Activated naive CD8-positive, alpha-beta T cell treated with anti-CD3 and anti-CD28 coated beads for 36 hours (primary cell): Measurements from ENCODE around the gene FAM186B. TPM values are rescaled to one million over a fixed set of nuclear protein-coding genes. Genes with fewer than 3 reads are reported as not detected.

Source experiments
- DNase-seq: peaks from one replicate; pipeline ENCODE4 v3.0.0; 2021
- H3K27ac Mint-ChIP-seq: one replicate; pipeline ENCODE4 v1.8.0; 2022; ENCODE audit warnings: mild to moderate bottlenecking, moderate library complexity, mixed read lengths
- H3K27me3 Mint-ChIP-seq: one replicate; pipeline ENCODE4 v1.8.0; 2022; ENCODE audit warnings: mild to moderate bottlenecking, mixed read lengths
- H3K36me3 Mint-ChIP-seq: one replicate; pipeline ENCODE4 v1.8.0; 2021; ENCODE audit warnings: mild to moderate bottlenecking, mixed read lengths
- H3K4me1 Mint-ChIP-seq: one replicate; pipeline ENCODE4 v1.8.0; 2021; ENCODE audit warnings: mixed read lengths
- H3K4me3 Mint-ChIP-seq: one replicate; pipeline ENCODE4 v1.8.0; 2022; ENCODE audit warnings: mild to moderate bottlenecking, moderate library complexity, mixed read lengths
- H3K9me3 Mint-ChIP-seq: one replicate; pipeline ENCODE4 v1.8.0; 2022; ENCODE audit warnings: mixed read lengths
- total RNA-seq, 2 experiments: library from RNA; stranded (reverse); gene quantifications; one replicate each; pipeline ENCODE4 v1.2.3, GENCODE V29; 2021

FAM186B gene
- total RNA-seq, 2 experiments from 2014 or later = 0.14 to 0.41 TPM

DNA sequence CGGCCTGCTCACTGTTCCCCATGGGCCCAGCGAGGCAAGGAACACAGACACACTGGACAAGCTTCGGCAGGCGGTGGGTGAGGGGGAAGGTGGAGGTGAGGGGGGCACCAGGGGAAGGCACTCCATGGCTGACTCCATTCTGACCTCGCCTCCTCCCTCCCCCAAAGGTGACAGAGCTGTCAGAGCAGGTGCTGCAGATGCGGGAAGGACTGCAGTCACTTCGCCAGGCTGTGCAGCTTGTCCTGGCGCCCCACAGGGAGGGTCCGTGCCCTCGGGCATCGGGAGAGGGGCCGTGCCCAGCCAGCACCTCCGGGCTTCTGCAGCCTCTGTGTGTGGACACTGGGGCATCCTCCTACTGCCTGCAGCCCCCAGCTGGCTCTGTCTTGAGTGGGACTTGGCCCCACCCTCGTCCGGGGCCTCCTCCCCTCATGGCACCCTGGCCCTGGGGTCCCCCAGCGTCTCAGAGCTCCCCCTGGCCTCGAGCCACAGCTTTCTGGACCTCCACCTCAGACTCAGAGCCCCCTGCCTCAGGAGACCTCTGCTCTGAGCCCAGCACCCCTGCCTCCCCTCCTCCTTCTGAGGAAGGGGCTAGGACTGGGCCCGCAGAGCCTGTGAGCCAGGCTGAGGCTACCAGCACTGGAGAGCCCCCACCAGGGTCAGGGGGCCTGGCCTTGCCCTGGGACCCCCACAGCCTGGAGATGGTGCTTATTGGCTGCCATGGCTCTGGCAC is 48.1 kb downstream of the FAM186B start:
- Mint-ChIP-seq H3K9me3 (no peaks in the 10 kb centered on the region), H3K27me3 (no peaks in the 10 kb centered on the region), H3K4me3 (no peak overlapping the region), H3K27ac (no peak overlapping the region), H3K36me3 (peaks cover 18% of the 10 kb centered on the region), H3K4me1 (peaks cover 25% of the 10 kb centered on the region)
- no peak for DNase-seq

- Mint-ChIP-seq H3K36me3 (peaks cover 11% of the 10 kb centered on the region), H3K27ac (peak overlapping the region; percentile 26), H3K9me3 (no peaks in the 10 kb centered on the region), H3K27me3 (no peaks in the 10 kb centered on the region), H3K4me3 (no peak overlapping the region), H3K4me1 (peaks cover 25% of the 10 kb centered on the region)
- no peak for DNase-seq
Measured at GRCh38 chr12:49556391-49557186, 48.9 kb downstream of the FAM186B start.

DNA sequence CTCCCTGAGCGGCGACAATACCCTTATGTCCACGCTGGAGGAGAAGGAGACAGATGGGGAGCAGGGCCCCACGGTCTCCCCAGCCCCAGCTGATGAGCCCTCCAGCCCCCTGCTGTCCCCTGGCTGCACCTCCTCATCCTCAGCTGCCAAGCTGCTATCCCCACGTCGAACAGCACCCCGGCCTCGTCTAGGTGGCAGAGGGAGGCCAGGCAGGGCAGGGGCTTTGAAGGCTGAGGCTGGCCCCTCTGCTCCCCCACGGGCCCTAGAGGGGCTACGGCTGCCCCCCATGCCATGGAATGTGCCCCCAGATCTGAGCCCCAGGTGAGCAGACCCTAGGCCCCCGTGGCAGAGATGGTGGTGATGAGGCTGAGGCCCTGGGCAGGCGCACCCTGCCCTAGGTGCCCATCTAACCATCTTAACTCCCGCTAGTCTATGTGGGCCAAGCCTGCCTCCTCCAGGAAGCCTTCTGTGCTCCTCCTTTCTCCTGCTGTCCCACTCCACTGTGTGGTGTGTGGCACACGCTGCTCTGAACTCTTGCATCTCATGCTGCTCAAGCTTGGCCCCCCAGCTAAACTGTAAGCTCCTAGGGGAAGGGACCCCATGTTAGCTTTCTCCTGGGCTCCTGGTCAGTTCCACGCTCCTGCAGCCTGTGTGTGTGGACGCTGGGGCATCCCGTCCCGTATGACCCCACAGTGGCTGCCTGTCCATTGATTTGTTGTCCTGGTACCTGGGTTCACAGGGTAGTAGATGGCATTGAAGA is 49.6 kb downstream of the FAM186B start:
- Mint-ChIP-seq H3K4me1 (peaks cover 18% of the 10 kb centered on the region), H3K36me3 (peaks cover 9% of the 10 kb centered on the region), H3K9me3 (no peaks in the 10 kb centered on the region), H3K4me3 (no peak overlapping the region), H3K27ac (no peak overlapping the region), H3K27me3 (no peaks in the 10 kb centered on the region)
- DNase-seq = no peak

DNA sequence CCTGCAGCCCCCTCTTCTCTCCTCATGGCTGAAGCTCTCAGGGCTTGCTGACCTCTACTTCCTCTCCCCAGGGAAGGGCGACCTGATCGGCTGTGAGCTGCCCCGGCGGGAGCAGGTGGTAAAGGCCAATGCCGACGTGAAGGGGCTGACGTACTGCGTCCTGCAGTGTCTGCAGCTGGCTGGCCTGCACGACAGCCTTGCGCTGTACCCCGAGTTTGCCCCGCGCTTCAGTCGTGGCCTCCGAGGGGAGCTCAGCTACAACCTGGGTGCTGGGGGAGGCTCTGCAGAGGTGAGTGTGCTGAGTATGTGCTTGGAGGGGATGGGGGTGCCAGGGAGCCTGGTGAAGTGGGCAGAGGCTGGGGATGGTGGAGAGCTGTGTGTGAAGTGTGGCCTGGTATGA is 51.2 kb downstream of the FAM186B start:
- no peak for DNase-seq
- Mint-ChIP-seq H3K36me3 (peaks cover 8% of the 10 kb centered on the region), H3K4me3 (no peak overlapping the region), H3K27ac (no peak overlapping the region), H3K4me1 (peaks cover 11% of the 10 kb centered on the region), H3K9me3 (no peaks in the 10 kb centered on the region), H3K27me3 (no peaks in the 10 kb centered on the region)

DNA sequence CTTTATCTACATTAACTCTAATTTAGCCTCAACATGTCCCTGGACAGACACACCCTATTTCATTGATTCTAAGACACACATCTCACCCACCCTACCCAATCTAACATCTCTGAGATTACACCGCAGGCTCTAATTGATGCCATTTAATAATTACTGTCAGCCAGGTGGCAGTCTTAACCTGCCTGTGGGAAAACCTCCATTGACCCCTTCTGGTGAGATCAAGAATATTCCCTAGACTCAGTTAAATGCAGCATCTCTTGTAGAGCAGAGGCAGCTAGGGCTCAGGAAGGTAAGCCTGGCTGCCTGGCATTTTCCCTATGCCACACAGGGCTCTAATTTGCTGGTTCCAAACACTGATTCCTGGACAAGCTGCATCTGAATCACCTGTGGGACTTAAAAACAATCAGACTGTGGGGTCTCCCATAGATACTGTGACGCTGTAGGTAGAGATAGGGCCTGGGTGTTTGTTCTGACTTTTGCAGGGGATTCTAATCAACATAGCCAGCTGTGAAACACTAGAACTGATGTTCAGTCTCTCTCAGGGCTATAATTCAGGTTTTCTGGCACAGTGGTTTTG is 51.8 kb downstream of the FAM186B start:
- DNase-seq = no peak

GRCh38 chr12:49552899-49553298 is 52.5 kb downstream of the FAM186B start:
- no peaks in the 10 kb centered on the region for H3K27me3 Mint-ChIP-seq
- no peaks in the 10 kb centered on the region for H3K36me3 Mint-ChIP-seq
- no peaks in the 10 kb centered on the region for H3K9me3 Mint-ChIP-seq
- H3K4me1 Mint-ChIP-seq = peaks cover 21% of the 10 kb centered on the region
- H3K4me3 Mint-ChIP-seq = no peak overlapping the region
- no peak overlapping the region for H3K27ac Mint-ChIP-seq
- DNase-seq = no peak

More for the DNA sequence above, 51.8 kb downstream of the FAM186B start:
- Mint-ChIP-seq H3K4me1 (peaks cover 14% of the 10 kb centered on the region), H3K27me3 (no peaks in the 10 kb centered on the region), H3K27ac (no peak overlapping the region), H3K4me3 (no peak overlapping the region), H3K9me3 (no peaks in the 10 kb centered on the region), H3K36me3 (peaks cover 4% of the 10 kb centered on the region)

DNA sequence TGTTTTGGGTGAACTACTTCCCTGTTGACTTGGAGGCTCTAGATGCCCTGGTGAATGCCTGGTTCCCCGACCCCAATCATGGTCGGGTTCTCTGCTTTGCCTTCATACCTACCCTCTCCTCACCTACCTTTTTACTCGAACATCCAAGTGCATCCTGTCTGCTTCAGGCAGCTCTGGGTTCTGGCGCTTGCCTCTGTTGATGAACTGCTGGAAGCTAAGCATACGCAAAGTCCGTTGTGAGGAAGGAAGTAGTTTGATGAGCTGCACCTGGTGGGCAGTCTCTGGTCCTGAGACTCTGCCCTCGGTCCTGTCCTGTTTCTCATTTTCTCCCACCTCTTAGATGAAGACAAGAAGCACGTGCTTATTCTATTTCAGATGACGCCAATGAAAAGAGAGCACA is 53.0 kb downstream of the FAM186B start:
- Mint-ChIP-seq H3K36me3 (no peaks in the 10 kb centered on the region), H3K27ac (no peak overlapping the region), H3K4me3 (no peak overlapping the region), H3K27me3 (no peaks in the 10 kb centered on the region), H3K9me3 (no peaks in the 10 kb centered on the region), H3K4me1 (peaks cover 23% of the 10 kb centered on the region)
- DNase-seq = no peak

DNA sequence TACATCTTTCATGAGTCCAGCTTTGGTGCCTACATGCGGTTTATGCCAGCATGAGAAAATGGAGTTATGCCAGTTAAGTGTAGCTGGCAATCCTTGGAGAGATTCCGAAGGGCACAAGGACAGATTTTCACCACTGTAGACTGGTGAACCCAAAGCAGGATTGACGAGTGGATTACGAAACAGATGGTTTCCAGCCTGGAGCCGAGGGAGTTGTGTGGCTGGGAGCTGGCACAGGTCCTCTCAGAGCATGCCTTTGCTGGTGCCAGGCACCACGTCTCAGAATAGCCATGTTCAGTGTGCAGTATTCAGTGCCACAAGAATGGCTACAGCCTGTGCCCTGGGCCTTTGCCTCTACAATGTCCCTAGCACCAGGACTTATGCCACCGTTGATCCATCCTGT is 53.4 kb downstream of the FAM186B start:
- Mint-ChIP-seq H3K27me3 (no peaks in the 10 kb centered on the region), H3K4me1 (peaks cover 27% of the 10 kb centered on the region), H3K4me3 (no peak overlapping the region), H3K27ac (no peak overlapping the region), H3K9me3 (no peaks in the 10 kb centered on the region), H3K36me3 (no peaks in the 10 kb centered on the region)
- no peak for DNase-seq

GRCh38 chr12:49550693-49551252 is 54.7 kb downstream of the FAM186B start:
- H3K9me3 Mint-ChIP-seq = no peaks in the 10 kb centered on the region
- no peaks in the 10 kb centered on the region for H3K36me3 Mint-ChIP-seq
- H3K27ac Mint-ChIP-seq = peak overlapping the region; percentile 3
- peaks cover 24% of the 10 kb centered on the region for H3K4me1 Mint-ChIP-seq
- peaks cover 4% of the 10 kb centered on the region for H3K27me3 Mint-ChIP-seq
- H3K4me3 Mint-ChIP-seq = peak overlapping the region; percentile 56
- no peak for DNase-seq

DNA sequence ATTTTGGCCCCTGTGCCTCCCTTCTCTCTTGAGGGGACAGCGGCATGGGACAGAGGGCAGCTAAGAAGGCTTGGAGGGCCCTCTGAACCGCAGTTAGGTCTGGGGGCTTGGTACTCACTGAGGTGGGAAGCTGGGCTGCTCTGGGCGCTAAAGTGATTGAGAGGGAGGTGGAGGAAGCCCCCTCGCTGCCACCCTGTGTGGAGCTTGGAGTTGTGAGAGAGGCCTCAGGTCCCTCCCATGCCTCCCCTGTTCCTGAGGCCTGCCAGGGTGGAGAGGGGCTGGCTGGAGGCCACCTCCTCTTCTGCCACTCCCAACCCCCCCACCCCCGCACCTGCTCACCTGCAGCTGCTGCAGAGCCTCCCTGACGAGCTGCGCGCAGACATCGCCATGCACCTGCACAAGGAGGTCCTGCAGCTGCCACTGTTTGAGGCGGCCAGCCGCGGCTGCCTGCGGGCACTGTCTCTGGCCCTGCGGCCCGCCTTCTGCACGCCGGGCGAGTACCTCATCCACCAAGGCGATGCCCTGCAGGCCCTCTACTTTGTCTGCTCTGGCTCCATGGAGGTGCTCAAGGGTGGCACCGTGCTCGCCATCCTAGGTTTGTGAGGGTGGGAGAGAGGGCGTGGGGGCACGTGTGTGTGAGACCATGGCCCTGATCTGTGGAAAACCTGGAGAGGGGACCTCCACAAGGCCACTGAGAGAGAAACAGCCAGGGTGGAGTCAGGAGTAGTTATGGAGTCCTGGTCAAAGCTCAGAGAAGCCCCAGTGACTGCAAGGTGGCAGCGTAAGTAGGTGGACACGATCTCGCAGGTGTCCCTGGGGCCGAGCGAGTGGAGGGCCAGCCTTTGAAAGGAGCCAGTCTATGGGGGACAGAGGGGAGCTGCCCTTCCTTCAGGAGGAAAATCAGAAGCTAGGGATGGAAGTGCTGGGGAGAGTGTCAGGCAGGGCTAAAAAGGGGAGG is 55.4 kb downstream of the FAM186B start:
- H3K4me1 Mint-ChIP-seq = peaks cover 25% of the 10 kb centered on the region
- peak overlapping the region; percentile 68 for H3K27ac Mint-ChIP-seq
- no peaks in the 10 kb centered on the region for H3K36me3 Mint-ChIP-seq
- peaks cover 4% of the 10 kb centered on the region for H3K27me3 Mint-ChIP-seq
- peak overlapping the region; percentile 83 for H3K4me3 Mint-ChIP-seq
- no peak for DNase-seq
- H3K9me3 Mint-ChIP-seq = no peaks in the 10 kb centered on the region

- Mint-ChIP-seq H3K4me3 (peak overlapping the region; percentile 83), H3K9me3 (no peaks in the 10 kb centered on the region), H3K36me3 (no peaks in the 10 kb centered on the region), H3K27me3 (peaks cover 4% of the 10 kb centered on the region), H3K27ac (peak overlapping the region; percentile 83), H3K4me1 (peaks cover 30% of the 10 kb centered on the region)
- DNase-seq = peak; percentile 52
Measured at GRCh38 chr12:49548822-49549648, 56.4 kb downstream of the FAM186B start.

GRCh38 chr12:49548481-49548821 is 57.0 kb downstream of the FAM186B start:
- peak overlapping the region; percentile 83 for H3K27ac Mint-ChIP-seq

GRCh38 chr12:49547090-49547690 is 58.2 kb downstream of the FAM186B start:
- peaks cover 4% of the 10 kb centered on the region for H3K27me3 Mint-ChIP-seq
- H3K27ac Mint-ChIP-seq = no peak overlapping the region
- H3K36me3 Mint-ChIP-seq = no peaks in the 10 kb centered on the region
- H3K4me3 Mint-ChIP-seq = no peak overlapping the region
- DNase-seq = no peak
- no peaks in the 10 kb centered on the region for H3K9me3 Mint-ChIP-seq
- H3K4me1 Mint-ChIP-seq = peaks cover 25% of the 10 kb centered on the region

More at GRCh38 chr12:49548481-49548821, 57.0 kb downstream of the FAM186B start:
- Mint-ChIP-seq H3K27me3 (peaks cover 4% of the 10 kb centered on the region), H3K4me3 (peak overlapping the region; percentile 83), H3K4me1 (peaks cover 28% of the 10 kb centered on the region), H3K9me3 (no peaks in the 10 kb centered on the region), H3K36me3 (no peaks in the 10 kb centered on the region)
- no peak for DNase-seq
